K562 (cell line): ENCODE measurements around the gene CD4. TPM values are rescaled to one million over a fixed set of nuclear protein-coding genes. Genes with fewer than 3 reads are reported as not detected.

ENCODE experiments used
- CHD2 ChIP-seq: IDR thresholded peaks from 2 replicates; pipeline ENCODE4 v1.6.1; 2011; ENCODE audit warnings: low read depth, low read length
- E2F6 ChIP-seq, 2 experiments: IDR thresholded peaks; 2 replicates each; pipeline ENCODE4 v1.6.1; 2011; ENCODE audit warnings: borderline replicate concordance in 1 of 2, control low read depth in 1 of 2, low read depth in 1 of 2, low read length in 1 of 2, mild to moderate bottlenecking in 1 of 2, mixed read lengths in 1 of 2, moderate library complexity in 1 of 2; ENCODE audit not compliant: insufficient read depth in 1 of 2, insufficient read length in 1 of 2, poor library complexity in 1 of 2, severe bottlenecking in 1 of 2; ENCODE audit errors: extremely low read depth in 1 of 2
- FOXO4 ChIP-seq: fragments of 450-650 bp; formaldehyde crosslinking; IDR thresholded peaks from 2 replicates; pipeline ENCODE4 v1.4.0; 2020; ENCODE audit warnings: mild to moderate bottlenecking, moderate library complexity
- JUN ChIP-seq, 2 experiments: sonication (generic) in 1 of 2; formaldehyde crosslinking in 1 of 2; IDR thresholded peaks; 2 replicates each; pipeline versions ENCODE4 v1.6.1 to v1.8.0; 2012 to 2022; ENCODE audit warnings: borderline replicate concordance in 2 of 2, mild to moderate bottlenecking in 2 of 2, improper control_type of control experiment in 1 of 2, low read depth in 1 of 2, low read length in 1 of 2, missing genetic modification reagents in 1 of 2
- KHSRP ChIP-seq: fragments of 450-650 bp; IDR thresholded peaks from 2 replicates; pipeline ENCODE4 v1.6.1; 2017
- LARP7 ChIP-seq: fragments of 450-650 bp; IDR thresholded peaks from 2 replicates; pipeline ENCODE4 v1.6.1; 2016
- MCM3 ChIP-seq: fragments of 450-650 bp; IDR thresholded peaks from 2 replicates; pipeline ENCODE4 v1.6.1; 2016
- NRF1 ChIP-seq, 2 experiments: fragments of 450-650 bp; IDR thresholded peaks in 1 of 2; conservative IDR thresholded peaks in 1 of 2; 2 replicates each; pipeline ENCODE4 v1.6.1; 2014; ENCODE audit warnings: mild to moderate bottlenecking in 2 of 2
- OTX1 ChIP-seq: fragments of 450-650 bp; formaldehyde crosslinking; IDR thresholded peaks from 2 replicates; pipeline ENCODE4 v1.4.0; 2022; ENCODE audit warnings: mild to moderate bottlenecking
- POLR2AphosphoS2 ChIP-seq: IDR thresholded peaks from 2 replicates; pipeline ENCODE4 v1.6.1; 2012; ENCODE audit warnings: low read length, improper control_type of control experiment
- POLR2AphosphoS5 ChIP-seq: IDR thresholded peaks from 2 replicates; pipeline ENCODE4 v1.6.1; 2011; ENCODE audit warnings: mild to moderate bottlenecking, low read depth, low read length, moderate library complexity; ENCODE audit not compliant: control insufficient read depth, insufficient read depth
- PTTG1 ChIP-seq: fragments of 450-650 bp; IDR thresholded peaks from 2 replicates; pipeline ENCODE4 v1.6.1; 2016; ENCODE audit warnings: low read depth, mild to moderate bottlenecking, missing genetic modification characterization, missing compliant biosample characterization
- RNF2 ChIP-seq: sonication (generic); IDR thresholded peaks from 2 replicates; pipeline ENCODE4 v1.6.1; 2016
- SAP30 ChIP-seq: fragments of 200-600 bp; sonication (generic); IDR thresholded peaks from 2 replicates; pipeline ENCODE4 v1.6.1; 2012; ENCODE audit warnings: borderline replicate concordance, low read depth, mild to moderate bottlenecking, moderate library complexity, low read length, control low read depth, inconsistent platforms; ENCODE audit not compliant: insufficient read depth, poor library complexity, severe bottlenecking
- SIRT6 ChIP-seq: IDR thresholded peaks from one replicate; pipeline ENCODE4 v1.6.1; 2012; ENCODE audit warnings: low read depth, mild to moderate bottlenecking, control low read depth, inconsistent platforms, low read length, moderate library complexity
- SIX5 ChIP-seq, 2 experiments: IDR thresholded peaks; 2 replicates each; pipeline ENCODE4 v1.6.1; 2011; ENCODE audit warnings: low read length in 2 of 2, borderline replicate concordance in 1 of 2, low read depth in 1 of 2, mild to moderate bottlenecking in 1 of 2, moderate library complexity in 1 of 2; ENCODE audit not compliant: insufficient read depth in 1 of 2
- SP1 ChIP-seq: sonication (generic); formaldehyde crosslinking; IDR thresholded peaks from 2 replicates; pipeline ENCODE4 v1.8.1; 2022; ENCODE audit warnings: mild to moderate bottlenecking, missing genetic modification reagents
- TAF15 ChIP-seq: fragments of 200-400 bp; formaldehyde crosslinking; IDR thresholded peaks from 2 replicates; pipeline ENCODE4 v1.6.1; 2017; ENCODE audit warnings: mild to moderate bottlenecking, low read depth, low read length, moderate library complexity
- YBX1 ChIP-seq: fragments of 450-650 bp; IDR thresholded peaks from 2 replicates; pipeline ENCODE4 v1.7.1; 2016; ENCODE audit warnings: mild to moderate bottlenecking
- ZNF184 ChIP-seq: sonication (generic); formaldehyde crosslinking; IDR thresholded peaks from 2 replicates; pipeline ENCODE4 v1.5.0; 2020; ENCODE audit warnings: missing genetic modification reagents
- ZNF583 ChIP-seq: fragments of 250-450 bp; sonication (Bioruptor Pico); IDR thresholded peaks from 2 replicates; pipeline ENCODE4 v1.4.0; 2020
- ZNF699 ChIP-seq: fragments of 250-450 bp; sonication (Bioruptor Pico); IDR thresholded peaks from 2 replicates; pipeline ENCODE4 v1.8.0; 2021; ENCODE audit warnings: mild to moderate bottlenecking, moderate library complexity; ENCODE audit not compliant: insufficient replicate concordance
- ZNF766 ChIP-seq: fragments of 200-800 bp; sonication (Bioruptor generic); conservative IDR thresholded peaks from 2 replicates; pipeline ENCODE4 v1.6.1; 2016; ENCODE audit warnings: missing genetic modification characterization, missing compliant biosample characterization
- ZNF785 ChIP-seq: fragments of 250-450 bp; sonication (Bioruptor Pico); IDR thresholded peaks from 2 replicates; pipeline ENCODE4 v1.4.0; 2020; ENCODE audit warnings: mild to moderate bottlenecking
- polyA plus RNA-seq, 8 experiments: library from polyadenylated mRNA; depleted of rRNA in 4 of 8; stranded (reverse) in 5 of 8; unstranded in 3 of 8; fragments of >200 nt; fragmentation: Nextera tagmentation in 2 of 8; fragmentation: Illumina TruSeq in 1 of 8; extraction: Ambion mirVana in 2 of 8; extraction: Trizol in 1 of 8; gene quantifications; 2 replicates each; pipeline versions ENCODE4 v1.2.1 to v1.2.3, GENCODE V29; 2011 to 2014; ENCODE audit warnings: inconsistent platforms in 1 of 8, missing spikeins in 1 of 8
- total RNA-seq, 7 experiments: library from RNA; depleted of rRNA in 6 of 7; stranded (reverse); fragments of >200 nt in 6 of 7; fragmentation: Illumina TruSeq in 2 of 7; extraction: Trizol in 2 of 7; gene quantifications; 2 replicates each; pipeline versions ENCODE4 v1.2.1 to v1.2.3, GENCODE V29; 2011 to 2021; ENCODE audit warnings: low replicate concordance in 1 of 7
- TF ChIP-seq, protein P1 (sequence below), 2 experiments: fragments of 450-650 bp; IDR thresholded peaks; 2 replicates each; pipeline ENCODE4 v1.6.1; 2016

Gene CD4
- total and polyA plus RNA-seq, 9 of the 15 experiments (the other 6 are each of a cell fraction or from before 2014, with no cell fraction given): 0.06 to 0.27 (median 0.09) TPM; not detected in 5

DNA sequence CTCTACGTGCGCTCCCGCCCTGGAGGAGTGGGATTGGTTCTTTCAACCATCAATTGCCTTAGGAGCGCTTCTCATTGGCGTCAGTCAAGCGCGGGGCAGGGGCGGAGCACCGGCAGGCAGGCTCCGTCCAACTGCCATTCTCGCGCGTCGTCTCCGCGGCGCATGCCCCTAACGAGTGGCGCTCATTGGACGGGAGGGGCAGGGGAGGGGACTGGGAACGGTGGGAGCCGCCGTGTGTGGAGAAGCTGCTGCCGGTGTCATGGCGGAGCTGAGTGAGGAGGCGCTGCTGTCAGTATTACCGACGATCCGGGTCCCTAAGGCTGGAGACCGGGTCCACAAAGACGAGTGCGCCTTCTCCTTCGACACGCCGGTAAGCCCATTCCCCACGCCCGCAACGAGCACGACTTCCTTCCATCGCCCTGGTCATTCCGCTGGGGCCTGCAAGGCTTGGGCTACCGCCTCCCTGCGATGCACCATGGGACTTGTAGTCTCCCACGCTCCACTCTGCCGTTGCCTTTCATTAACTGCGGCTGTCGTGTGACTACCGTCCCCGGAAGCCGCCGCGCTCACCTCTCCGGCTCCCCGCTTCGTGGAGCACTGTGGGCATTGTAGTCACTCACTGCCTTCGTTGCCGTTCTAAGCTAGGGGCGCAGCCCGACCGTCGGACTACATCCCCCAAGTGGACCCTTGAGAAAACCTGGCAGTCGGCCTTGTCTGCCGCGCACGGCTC, 62.8 kb downstream of the CD4 start, which contains the start of gene USP5 (continued):
- TF ChIP-seq POLR2AphosphoS5: no peak; the same call in 1 of the 2 replicates
- no peak for TF ChIP-seq POLR2AphosphoS2
- no peak for TF ChIP-seq LARP7
- TF ChIP-seq TAF15: no peak
- TF ChIP-seq MCM3: no peak
- TF ChIP-seq RNF2: peak; percentile 78
- TF ChIP-seq ZNF699 (CRISPR knock-in tag): no peak
- peak; percentile 97 for TF ChIP-seq ZNF583
- no peak for TF ChIP-seq ZNF184 (CRISPR knock-in tag)
- peak; percentile 87 for TF ChIP-seq SP1 (CRISPR knock-in tag)
- TF ChIP-seq FOXO4 (CRISPR knock-in tag): peak; percentile 81; the same call in 1 of the 2 replicates
- TF ChIP-seq SIX5 (IDR thresholded peaks at IDR 0.05; ENCODE audit: borderline replicate concordance in 1 of 2, insufficient read depth in 1 of 2, low read depth in 1 of 2, low read length in 2 of 2): peak; percentile 99 to 100
- TF ChIP-seq ZNF785: no peak
- TF ChIP-seq SIRT6: no peak
- TF ChIP-seq E2F6 (IDR thresholded peaks at IDR 0.05; ENCODE audit: borderline replicate concordance in 1 of 2, extremely low read depth in 1 of 2, insufficient read depth in 1 of 2, insufficient read length in 1 of 2, low read depth in 1 of 2, low read length in 1 of 2, poor library complexity in 1 of 2, severe bottlenecking in 1 of 2): peak; percentile 47 to 78
- TF ChIP-seq OTX1: no peak
- peak; percentile 98 for TF ChIP-seq ZNF766 (CRISPR knock-in tag)
- peak; percentile 86 for TF ChIP-seq SAP30
- no peak for TF ChIP-seq JUN (IDR thresholded peaks at IDR 0.05; ENCODE audit: borderline replicate concordance, low read depth, low read length)
- no peak for TF ChIP-seq JUN (CRISPR knock-in tag; IDR thresholded peaks at IDR 0.05; ENCODE audit: borderline replicate concordance)
- TF ChIP-seq NRF1 (conservative IDR thresholded peaks at IDR 0.05 in 1 of 2, IDR thresholded peaks at IDR 0.05 in 1 of 2): peak; percentile 94 to 95
- no peak for TF ChIP-seq KHSRP
- TF ChIP-seq, protein P1, sequence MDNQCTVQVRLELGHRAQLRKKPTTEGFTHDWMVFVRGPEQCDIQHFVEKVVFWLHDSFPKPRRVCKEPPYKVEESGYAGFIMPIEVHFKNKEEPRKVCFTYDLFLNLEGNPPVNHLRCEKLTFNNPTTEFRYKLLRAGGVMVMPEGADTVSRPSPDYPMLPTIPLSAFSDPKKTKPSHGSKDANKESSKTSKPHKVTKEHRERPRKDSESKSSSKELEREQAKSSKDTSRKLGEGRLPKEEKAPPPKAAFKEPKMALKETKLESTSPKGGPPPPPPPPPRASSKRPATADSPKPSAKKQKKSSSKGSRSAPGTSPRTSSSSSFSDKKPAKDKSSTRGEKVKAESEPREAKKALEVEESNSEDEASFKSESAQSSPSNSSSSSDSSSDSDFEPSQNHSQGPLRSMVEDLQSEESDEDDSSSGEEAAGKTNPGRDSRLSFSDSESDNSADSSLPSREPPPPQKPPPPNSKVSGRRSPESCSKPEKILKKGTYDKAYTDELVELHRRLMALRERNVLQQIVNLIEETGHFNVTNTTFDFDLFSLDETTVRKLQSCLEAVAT (IDR thresholded peaks at IDR 0.05): no peak
- TF ChIP-seq YBX1: no peak
- TF ChIP-seq PTTG1 (tag): peak; percentile 83
- peak; percentile 77 for TF ChIP-seq CHD2
